GM21529 (cell line): ENCODE results near the gene MCRIP2.
"Not testable (repeated sequence)": the region's sequence is repeated elsewhere in the genome, so short reads cannot be mapped to it uniquely, and the experiment has no call there.

ENCODE experiments used
- ATAC-seq: cut with Tn5 transposase; IDR thresholded peaks from one replicate; pipeline ENCODE4 v1.9.1; 2021; ENCODE audit not compliant: unreplicated experiment

Gene MCRIP2

DNA sequence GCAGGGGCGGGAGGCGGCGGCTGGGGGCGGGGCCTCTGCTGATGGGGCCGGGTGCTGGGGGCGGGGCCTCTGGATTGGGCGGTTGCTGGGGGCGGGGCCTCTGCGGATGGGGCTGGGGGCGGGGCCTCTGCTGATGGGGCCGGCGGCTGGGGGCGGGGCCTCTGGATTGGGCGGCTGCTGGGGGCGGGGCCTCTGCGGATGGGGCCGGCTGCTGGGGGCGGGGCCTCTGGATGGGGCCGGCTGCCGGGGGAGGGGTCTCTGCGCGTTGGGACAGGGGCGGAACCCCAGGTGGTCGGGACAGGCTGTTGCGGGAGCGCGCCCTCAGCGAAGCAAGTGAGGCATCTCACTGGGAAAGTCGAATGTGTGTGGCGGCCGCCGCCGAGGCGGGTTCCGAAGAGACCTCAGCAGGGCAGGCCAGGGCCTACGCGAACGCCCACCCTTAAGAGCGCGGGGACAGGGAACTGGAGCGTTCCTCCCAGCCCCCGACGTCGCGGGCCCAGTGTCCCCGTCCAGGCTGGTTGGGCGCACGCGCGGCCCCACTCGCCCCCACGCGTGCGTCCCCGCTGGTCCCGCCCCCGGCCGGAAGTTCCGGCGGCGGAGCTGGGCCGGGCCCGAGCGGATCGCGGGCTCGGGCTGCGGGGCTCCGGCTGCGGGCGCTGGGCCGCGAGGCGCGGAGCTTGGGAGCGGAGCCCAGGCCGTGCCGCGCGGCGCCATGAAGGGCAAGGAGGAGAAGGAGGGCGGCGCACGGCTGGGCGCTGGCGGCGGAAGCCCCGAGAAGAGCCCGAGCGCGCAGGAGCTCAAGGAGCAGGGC is 38.4 kb downstream of the MCRIP2 start, which contains the start of gene STUB1:
Gene STUB1 (plus strand): TSS at position 597 of the 811 bp plus-strand sequence. CDS start 116 bp downstream, at position 713.
- peak; percentile 33 for ATAC-seq

DNA sequence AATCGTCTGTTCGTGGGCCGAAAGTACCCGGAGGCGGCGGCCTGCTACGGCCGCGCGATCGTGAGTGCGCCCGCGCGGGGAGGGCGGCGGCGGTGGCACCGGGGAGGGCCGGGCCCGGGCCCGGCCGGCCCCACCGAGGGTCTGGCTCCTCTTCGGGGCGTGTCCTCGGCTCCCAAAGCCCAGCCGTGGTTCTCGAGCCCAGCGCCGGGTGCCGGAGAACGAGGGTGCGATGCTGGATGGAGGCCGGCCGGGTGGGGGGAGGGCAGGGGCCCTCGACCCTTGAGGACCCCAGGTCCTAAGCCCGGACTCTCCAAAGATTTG is 39.0 kb downstream of the MCRIP2 start:
- ATAC-seq: no peak

DNA sequence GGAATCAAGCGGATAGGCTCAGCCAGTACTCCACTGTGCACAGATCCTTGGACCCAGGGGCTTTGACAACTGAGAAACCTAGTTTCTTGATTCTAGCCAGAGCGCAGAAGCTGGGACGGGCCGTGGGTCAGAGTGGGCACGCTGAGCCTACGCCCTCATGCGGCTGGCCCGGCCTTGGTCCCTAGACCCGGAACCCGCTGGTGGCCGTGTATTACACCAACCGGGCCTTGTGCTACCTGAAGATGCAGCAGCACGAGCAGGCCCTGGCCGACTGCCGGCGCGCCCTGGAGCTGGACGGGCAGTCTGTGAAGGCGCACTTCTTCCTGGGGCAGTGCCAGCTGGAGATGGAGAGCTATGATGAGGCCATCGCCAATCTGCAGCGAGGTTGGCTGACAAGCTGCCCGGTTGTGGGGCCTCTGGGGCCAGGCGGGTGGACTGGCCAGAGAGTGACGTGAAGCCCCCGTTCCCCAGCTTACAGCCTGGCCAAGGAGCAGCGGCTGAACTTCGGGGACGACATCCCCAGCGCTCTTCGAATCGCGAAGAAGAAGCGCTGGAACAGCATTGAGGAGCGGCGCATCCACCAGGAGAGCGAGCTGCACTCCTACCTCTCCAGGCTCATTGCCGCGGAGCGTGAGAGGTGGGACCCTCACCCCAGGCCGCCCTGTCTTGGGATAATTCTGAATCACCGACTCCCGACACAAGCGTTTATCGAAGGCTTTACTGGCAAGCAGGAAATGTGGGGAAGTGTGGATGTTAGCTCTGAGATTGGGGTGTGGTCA is 39.5 kb downstream of the MCRIP2 start:
- no peak for ATAC-seq

DNA sequence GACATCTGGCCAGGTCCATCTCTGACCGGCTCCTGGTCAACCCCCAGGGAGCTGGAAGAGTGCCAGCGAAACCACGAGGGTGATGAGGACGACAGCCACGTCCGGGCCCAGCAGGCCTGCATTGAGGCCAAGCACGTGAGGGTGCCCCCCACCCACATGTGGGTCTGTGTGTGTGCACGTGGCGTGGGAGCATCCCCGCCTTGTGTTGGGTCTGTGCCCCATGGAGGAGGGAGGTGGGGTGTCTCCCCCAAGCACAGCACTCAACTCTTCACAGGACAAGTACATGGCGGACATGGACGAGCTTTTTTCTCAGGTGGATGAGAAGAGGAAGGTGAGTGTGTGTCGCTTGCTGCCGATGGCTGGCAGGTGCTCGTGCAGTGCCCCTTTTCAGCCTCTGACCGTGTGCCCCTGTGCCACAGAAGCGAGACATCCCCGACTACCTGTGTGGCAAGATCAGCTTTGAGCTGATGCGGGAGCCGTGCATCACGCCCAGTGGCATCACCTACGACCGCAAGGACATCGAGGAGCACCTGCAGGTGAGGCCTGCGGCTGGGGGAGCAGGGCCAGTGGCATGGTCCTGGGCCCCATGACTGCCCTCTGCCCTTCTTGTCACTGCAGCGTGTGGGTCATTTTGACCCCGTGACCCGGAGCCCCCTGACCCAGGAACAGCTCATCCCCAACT is 40.3 kb downstream of the MCRIP2 start:
- ATAC-seq: no peak

DNA sequence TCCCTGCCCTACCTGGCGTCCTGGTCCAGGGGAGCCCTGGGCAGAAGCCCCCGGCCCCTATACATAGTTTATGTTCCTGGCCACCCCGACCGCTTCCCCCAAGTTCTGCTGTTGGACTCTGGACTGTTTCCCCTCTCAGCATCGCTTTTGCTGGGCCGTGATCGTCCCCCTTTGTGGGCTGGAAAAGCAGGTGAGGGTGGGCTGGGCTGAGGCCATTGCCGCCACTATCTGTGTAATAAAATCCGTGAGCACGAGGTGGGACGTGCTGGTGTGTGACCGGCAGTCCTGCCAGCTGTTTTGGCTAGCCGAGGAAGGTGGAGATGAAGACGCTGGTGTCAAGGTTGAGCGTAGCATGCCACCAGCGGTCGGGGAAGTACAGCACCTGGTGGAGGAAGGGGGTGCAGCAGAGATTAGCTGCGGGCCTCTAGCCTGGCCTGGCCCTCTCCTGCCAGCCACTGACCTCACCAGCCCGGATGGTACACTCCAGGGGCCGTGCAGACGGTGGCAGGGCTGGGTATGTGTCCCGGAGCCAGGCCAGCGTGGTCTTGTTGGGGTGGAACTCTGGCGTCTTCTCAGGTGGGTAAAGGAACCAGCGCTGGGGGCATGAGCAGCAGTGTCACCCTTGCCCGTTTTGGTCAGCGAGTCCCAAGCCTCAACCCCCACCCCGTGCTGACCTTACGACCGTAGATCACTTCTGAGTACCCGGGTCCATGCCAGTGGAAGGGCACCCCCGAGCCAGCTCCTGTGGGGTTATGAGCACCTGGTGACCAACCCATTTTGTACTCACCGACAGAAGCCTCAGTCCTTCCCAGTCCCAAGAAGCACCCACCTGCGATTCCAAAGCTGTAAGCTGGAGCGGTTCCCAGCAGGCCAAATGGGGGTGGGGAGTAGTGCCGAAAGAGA is 41.1 kb downstream of the MCRIP2 start:
- ATAC-seq: no peak

DNA sequence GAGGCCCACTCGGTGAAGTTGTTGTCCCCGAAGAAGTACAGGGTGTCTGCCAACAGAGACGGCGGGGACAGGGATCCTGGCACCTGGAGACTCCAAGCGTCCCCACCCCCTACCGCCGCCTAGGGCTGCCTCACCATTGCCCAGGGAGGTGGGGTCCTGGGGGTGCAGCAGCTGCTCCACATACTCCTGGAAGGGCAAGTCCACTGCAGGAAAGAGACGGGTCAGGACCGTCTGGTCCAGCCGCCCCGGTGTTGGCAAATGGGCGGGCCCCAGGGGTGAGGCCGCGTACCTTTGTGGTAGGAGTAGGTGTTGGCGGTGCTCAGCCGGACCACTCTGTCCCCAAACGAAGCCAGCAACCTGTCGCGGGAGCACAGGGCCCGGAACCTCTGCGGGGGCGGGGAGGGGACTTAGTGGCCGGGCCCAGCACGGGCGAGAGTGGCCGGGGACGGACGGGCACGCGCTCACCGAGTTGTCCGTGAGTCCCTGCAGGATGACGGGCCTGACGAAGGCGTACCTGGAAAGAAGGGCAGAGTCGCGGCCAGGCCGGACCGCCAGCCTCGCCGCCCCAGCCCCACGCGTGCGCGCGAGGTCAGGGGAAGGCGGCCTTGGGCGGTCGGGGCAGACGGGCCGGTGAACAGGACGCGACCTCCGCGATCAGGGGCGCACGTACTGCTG is 41.9 kb downstream of the MCRIP2 start:
- no peak for ATAC-seq

DNA sequence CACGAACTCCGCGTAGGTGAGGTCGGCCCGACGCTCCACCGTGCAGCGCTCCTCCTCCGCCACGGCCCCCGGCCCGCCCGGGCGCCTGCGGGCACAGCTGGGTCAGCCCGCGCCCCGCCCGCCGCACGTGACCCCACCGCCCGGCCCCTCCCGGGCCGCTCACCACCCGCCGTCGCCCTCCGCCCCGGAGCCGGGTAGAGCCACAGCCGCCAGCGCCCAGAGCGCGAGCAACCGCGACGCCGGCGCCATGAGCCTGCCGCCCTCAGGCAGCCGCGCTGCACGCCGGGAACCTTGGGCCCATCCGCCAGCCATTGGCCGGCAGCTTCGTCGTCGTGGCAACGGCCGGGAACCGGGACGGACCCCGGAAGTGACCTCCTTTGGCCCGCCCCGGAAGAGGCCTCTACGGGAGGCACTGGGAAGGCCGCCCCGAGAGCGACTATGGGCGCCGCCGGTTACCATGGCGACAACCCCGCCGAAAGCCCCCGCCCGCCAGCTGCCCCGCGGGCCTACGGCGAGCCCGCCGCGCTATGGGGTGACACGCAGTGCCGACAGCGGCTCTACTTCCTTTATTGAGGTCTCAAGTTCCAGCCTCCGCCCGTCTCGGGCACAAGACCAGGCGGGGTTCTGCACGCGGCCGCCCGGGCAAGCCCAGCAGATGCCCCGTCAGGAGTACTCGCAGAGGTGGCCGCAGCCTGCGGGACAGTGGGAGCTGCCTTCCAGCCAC is 42.6 kb downstream of the MCRIP2 start, which contains the start of gene JMJD8:
Gene JMJD8 (minus strand): TSS at position 264 of the 724 bp plus-strand sequence. CDS start 15 bp downstream, at position 249.
- peak; percentile 63 for ATAC-seq

DNA sequence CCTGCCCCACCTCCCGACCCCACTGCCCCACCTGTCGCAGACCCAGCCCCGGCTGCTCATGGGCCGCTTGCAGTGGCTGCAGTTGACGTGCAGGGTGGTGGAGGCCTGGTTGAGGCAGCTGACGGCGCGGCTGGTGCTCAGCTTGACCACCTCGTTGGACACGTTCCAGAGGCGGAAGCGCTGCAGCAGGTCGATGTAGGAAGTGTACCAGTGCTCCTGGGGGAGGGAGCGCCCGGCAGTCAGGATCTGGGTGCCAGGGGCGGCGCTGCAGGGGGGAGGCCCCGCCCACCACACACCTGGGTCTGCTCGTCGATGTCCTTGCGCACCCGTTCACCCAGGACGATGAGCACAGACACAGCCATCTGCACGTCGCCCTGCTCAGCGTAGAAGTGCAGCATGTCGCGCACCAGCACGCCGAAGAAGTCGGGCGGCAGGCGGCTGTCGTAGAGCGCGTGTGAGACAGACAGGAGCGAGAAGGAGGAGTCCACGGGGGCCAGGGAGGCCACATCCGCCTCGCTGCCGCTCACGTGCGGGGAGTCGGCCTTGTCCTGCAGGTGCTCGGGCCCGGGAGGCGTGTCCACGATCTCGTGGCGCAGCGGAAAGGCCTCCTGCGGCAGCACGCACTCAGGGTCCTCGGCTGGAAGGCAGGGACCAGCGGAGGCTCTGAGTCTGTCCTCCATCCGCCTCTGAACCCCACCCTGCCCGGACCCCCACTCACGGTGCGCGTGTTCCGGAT is 43.5 kb downstream of the MCRIP2 start:
- ATAC-seq: no peak

DNA sequence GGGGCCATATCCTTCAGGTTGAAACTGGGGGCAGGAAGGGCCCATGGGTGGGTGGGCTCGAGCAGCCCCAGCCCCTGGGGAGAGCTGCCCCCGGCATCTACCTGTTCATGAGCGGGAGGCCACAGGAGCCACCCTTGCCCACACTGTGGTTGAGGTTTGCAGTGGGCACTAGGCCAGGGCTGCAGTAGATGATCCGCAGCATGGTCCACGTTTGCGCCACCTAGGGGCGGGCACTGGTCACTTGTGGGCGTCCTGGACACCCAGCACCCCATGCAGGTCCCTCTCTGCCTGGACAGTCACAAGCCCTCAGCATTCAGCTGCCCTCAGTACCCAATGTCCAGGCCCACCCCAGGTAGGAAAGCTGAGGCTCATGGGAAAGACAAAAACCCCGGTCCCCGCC is 44.3 kb downstream of the MCRIP2 start:
- ATAC-seq: no peak

DNA sequence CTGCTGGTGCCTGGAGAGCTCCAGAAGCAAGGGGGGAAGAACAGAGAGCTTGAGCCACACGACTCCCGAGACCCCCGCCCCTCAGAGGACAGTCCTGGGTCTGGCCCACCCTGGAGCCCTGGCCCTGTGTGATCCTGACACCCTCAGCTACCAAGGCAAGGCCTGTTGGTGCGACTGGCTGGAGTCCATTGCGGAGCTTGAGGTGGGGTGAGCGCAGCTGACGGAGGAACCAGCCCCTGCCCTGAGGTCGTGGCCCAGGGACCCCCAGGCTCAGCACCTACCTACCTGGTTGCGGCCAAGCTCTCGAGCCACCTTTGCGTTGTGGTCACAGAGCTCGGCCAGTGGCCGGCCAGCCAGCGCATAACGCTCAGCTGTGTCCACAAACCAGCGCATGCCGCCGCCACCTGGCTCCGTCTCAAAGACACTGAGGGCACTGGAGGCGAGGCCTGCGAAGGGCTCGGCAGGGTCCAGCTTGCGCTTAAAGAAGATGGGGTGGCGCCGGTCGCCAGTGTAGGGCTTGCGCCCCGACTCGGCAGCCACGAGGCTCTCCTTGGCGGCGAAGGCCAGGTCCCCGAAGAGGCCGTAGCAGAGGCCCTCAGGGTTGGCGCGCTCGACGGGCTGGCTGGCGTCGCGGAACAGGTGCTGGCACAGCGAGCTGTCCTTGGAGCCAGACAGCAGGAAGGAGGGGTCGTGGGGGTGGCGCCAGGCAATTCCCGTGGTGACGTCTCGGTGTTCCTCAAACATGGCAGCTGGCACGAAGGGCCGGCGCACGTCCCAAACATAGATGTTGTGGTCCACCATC is 45.0 kb downstream of the MCRIP2 start:
- no peak for ATAC-seq

DNA sequence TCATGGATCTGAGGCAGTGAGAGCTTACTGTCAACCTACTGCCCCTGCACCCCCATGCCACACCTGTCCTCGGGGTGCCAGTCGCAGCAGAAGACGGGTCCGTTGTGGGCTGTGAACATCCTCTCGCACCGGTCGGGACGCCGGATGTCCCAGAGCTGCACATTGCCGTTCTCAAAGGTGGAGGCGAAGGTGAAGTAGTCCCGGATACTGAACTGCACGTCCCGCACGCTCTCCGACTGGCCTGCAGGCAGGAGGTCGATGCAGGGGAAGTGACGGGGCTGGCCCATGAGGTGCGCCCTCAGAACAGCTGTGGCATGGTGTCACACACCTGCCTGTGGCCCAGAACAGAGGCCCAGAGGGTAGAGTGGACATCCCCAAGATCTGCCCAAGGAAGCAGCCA is 45.9 kb downstream of the MCRIP2 start:
- ATAC-seq: no peak

DNA sequence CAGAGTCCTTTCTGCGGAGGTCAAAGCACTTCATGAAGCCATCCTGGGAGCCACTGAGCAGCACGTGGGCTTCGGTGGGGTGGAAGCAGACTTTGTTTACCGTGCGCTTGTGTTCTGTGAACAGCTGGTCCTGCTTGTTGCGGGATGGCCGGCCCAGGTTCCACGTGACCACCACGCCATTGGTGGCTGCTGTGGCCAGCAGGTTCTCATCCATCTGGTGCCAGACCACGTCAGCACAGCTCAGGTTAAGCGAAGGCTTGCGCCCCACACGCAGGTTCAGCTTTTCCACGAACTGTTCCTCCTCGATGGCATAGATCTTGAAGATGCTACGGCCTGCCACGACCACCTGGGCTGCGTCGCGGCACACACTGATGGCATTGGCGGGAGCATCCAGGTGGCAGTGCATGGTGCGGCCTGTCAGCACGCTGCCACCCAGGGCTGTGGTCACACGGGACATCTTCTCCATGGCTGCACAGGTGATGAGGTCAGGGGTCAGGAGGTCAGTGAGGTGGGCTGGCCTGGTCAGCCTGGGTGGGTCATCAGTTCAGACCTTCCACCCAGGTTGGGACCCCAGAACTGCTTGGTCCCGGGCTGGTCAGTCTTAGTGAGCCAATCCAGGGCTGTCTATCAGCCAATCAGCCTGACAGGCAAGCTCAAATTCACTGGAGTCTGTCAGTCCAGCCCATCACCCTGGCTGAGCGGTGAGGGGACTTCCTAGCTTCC is 47.7 kb downstream of the MCRIP2 start:
- ATAC-seq: no peak

DNA sequence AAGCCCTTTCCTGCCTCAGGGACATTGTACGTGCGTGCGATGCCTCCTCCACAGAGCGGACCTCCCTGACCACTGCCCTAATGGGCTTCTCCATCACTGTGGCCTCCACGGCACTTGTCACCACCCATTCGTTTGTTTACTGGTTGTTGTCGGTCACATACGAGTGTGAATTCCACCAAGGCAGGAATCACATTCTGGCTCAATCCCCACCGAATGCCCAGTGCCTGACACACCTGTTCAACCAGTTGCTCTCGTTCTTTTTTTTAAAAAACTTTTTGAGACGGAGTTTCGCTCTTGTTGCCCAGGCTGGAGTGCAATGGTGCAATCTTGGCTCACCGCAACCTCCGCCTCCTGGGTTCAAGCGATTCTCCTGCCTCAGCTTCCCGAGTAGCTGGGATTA is 49.6 kb downstream of the MCRIP2 start:
- not testable (repeated sequence) for ATAC-seq

DNA sequence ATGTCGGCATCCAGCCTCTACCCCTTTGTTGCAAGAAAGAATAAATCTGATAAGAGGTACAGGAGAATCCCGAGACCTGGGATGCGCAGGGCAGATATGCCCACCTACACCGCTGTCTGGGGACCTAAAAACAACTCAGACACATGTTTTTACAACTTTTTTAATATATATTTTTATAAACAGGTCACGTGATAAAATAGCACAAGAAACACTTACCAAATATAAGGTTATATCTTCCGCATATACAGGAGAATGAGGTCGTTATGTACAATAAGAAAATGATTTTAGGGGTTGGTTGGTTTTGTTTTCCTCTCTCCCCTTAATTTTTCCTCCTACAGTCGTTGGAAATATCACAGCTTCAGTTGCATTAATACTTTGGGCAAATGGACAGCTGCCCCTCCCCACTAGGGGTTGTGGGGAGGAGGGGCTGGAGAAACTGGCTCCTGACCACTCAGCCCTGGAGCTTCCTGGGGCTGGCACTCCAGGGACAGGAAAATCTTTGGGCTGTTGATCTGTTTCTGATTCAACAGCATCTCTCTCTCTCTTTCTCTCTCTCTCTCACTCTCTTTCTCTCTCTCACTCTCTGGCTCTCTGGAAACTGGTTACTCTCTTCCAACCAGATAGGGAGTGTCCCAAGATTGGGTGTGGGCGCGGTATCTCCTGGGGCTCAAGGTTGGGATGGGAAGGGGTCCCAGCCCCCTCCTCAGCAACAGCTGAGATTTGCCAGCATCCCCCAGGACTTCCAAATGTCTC is 50.9 kb downstream of the MCRIP2 start:
- ATAC-seq: no peak

DNA sequence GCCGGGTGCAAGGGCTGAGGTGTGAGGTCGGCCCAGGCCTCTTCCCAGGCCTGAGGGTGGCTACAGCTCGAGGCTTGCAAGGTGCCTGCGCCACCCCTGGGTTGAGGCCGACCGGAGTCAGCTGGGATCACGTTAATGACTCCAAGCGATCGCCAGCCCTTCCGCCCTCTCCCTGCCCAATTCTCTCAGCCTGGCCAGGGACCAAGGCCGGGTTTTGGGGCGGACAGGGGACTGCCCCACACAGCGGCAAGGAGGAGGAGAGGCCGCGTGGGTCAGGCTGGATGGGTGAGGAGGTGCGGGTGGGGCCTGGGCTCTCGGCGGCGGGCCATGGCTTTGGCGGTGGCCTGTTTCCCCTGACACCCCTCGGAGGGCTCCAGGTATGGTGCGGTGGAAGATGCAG is 51.7 kb downstream of the MCRIP2 start:
- ATAC-seq: no peak

DNA sequence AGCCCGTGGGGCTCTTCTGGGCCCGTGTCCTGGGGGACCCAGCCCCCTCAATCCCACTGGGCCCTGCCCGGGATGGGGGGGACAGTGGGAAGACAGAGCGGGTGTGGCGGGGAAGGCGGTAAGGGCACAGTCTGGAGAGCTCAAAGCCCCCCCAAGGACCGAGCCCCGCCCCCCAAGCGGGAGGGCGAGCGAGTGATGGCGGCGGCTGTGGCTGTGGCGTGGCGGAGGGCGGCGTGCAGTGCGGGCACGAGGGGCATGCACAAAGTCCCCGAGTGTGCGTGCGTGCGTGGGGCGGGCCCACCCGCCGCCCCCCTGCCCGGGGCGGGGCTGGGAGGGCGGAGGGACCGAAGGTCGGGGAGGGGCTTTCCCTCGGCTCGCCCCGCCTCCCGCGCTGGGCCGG is 52.1 kb downstream of the MCRIP2 start:
- no peak for ATAC-seq
